ENCODE measurements around the gene RHO.

Gene RHO

GRCh38 chr3:129584631-129585030 lies 56.2 kb downstream of the RHO start:
- DNase-seq: no peak
